Measurements from ENCODE around the gene COPS8. TPM values are rescaled to one million over a fixed set of nuclear protein-coding genes. Genes with fewer than 3 reads are reported as not detected.

The COPS8 gene
- total RNA-seq, 3 donors from 2014 or later = 88.8 to 205 (median 103) TPM

GRCh38 chr2:237113026-237113795, 27.5 kb downstream of the COPS8 start:
- intact Hi-C loops (cut with DNase I; ENCODE audit: low total_unique reads) = no loop called here

GRCh38 chr2:237115870-237116269, 30.2 kb downstream of the COPS8 start:
- DNase-seq (ENCODE audit: low spot score in 2 of 2) = no peak
- Histone ChIP-seq H3K9me3 (no peaks in the 10 kb centered on the region), H3K4me3 (no peak overlapping the region), H3K4me1 (no peaks in the 10 kb centered on the region), H3K27ac (no peak overlapping the region), H3K36me3 (no peaks in the 10 kb centered on the region), H3K27me3 (no peaks in the 10 kb centered on the region)
- intact Hi-C loops (cut with DNase I; ENCODE audit: low total_unique reads) = no loop called here
- TF ChIP-seq CTCF (IDR thresholded peaks at IDR 0.05) (no peak), POLR2A (IDR thresholded peaks at IDR 0.05) (no peak), POLR2AphosphoS5 (IDR thresholded peaks at IDR 0.05) (no peak)

More at GRCh38 chr2:237113026-237113795, 27.5 kb downstream of the COPS8 start:
- TF ChIP-seq POLR2A (IDR thresholded peaks at IDR 0.05) = no peak
- no peak overlapping the region for H3K4me3 ChIP-seq
- H3K36me3 ChIP-seq = no peaks in the 10 kb centered on the region
- DNase-seq (ENCODE audit: low spot score in 2 of 2) = no peak
- no peaks in the 10 kb centered on the region for H3K4me1 ChIP-seq
- H3K27me3 ChIP-seq = no peaks in the 10 kb centered on the region
- H3K27ac ChIP-seq = no peak overlapping the region
- H3K9me3 ChIP-seq = peaks cover 0 to 4% of the 10 kb centered on the region in 2 donors

- intact Hi-C loops (cut with DNase I; ENCODE audit: low total_unique reads) = no loop called here
- Histone ChIP-seq H3K27me3 (no peaks in the 10 kb centered on the region), H3K27ac (no peak overlapping the region), H3K36me3 (no peaks in the 10 kb centered on the region), H3K4me1 (no peaks in the 10 kb centered on the region), H3K9me3 (no peaks in the 10 kb centered on the region), H3K4me3 (no peak overlapping the region)
- TF ChIP-seq CTCF (IDR thresholded peaks at IDR 0.05) = no peak
- no peak for TF ChIP-seq POLR2AphosphoS5 (IDR thresholded peaks at IDR 0.05)
- TF ChIP-seq POLR2A (IDR thresholded peaks at IDR 0.05) = no peak
- no peak for DNase-seq (ENCODE audit: low spot score in 2 of 2)
Measured at GRCh38 chr2:237116431-237116830, 30.7 kb downstream of the COPS8 start.

- Histone ChIP-seq H3K4me3 (no peak overlapping the region), H3K27ac (peak overlapping the region; percentile 35 to 70), H3K4me1 (no peaks in the 10 kb centered on the region), H3K9me3 (no peaks in the 10 kb centered on the region), H3K36me3 (no peaks in the 10 kb centered on the region), H3K27me3 (no peaks in the 10 kb centered on the region)
- TF ChIP-seq POLR2A (IDR thresholded peaks at IDR 0.05) = no peak
- no peak for TF ChIP-seq POLR2AphosphoS5 (IDR thresholded peaks at IDR 0.05)
- TF ChIP-seq CTCF (IDR thresholded peaks at IDR 0.05) = no peak
- intact Hi-C loops (cut with DNase I; ENCODE audit: low total_unique reads) = no loop called here
- DNase-seq (ENCODE audit: low spot score in 2 of 2) = no peak
Measured at GRCh38 chr2:237118025-237118424, 32.3 kb downstream of the COPS8 start.

- intact Hi-C loops (cut with DNase I; ENCODE audit: low total_unique reads) = no loop called here
- Histone ChIP-seq H3K4me1 (no peaks in the 10 kb centered on the region), H3K36me3 (no peaks in the 10 kb centered on the region), H3K27ac (peak overlapping the region; percentile 35 to 70), H3K9me3 (no peaks in the 10 kb centered on the region), H3K4me3 (no peak overlapping the region), H3K27me3 (no peaks in the 10 kb centered on the region)
- no peak for DNase-seq (ENCODE audit: low spot score in 2 of 2)
- TF ChIP-seq POLR2AphosphoS5 (IDR thresholded peaks at IDR 0.05) (no peak), POLR2A (IDR thresholded peaks at IDR 0.05) (no peak), CTCF (IDR thresholded peaks at IDR 0.05) (no peak)
Measured at GRCh38 chr2:237118561-237119155, 33.0 kb downstream of the COPS8 start.

Data from breast epithelium (tissue), 4 donors.